Putamen (tissue), 1 donor: ENCODE results near the gene SDHB.
"Not testable (repeated sequence)": the region's sequence is repeated elsewhere in the genome, so short reads cannot be mapped to it uniquely, and the experiment has no call there.

Experiments used
- DNase-seq: peaks from one replicate; pipeline ENCODE4 v3.0.0-alpha.2; 2016; ENCODE audit warnings: low spot score

The SDHB gene

DNA sequence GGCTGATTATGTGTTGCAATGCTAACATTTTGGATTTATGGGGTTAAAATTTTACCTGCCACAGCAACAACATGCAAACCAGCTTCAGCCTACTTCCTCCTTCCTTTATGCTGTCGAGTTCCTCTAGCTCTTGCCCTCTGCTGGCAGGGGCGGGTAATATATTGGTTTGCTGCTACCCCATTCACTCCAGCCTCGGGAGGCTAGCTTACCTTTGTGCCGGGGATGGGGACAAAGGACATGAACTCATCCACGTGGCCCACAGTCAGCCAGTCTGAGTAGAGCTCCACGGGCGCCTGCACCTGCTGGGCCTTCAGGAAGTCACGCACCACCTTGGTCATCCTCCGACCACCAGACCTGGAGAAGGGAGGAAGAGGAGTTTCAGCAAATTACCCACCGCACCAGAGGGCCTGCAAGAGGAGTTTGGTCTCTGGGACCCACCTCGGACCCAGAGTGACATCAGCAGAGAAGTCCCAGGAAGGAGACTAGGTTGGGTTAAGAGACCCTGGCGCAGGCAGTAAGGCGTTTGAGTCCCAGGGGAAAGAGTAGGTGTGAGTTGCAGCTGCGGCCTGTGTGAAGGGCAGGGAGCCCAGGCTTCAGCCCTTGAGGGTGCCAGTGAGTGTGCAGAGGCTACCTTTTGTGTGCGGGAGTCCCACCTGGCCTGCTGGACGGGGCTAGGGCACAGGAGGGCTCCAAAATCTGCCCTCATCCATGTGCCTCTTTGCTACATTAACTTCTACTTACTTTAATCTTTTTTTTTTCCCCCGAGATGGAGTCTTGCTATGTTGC, 21.8 kb upstream of the SDHB start:
- DNase-seq: no peak

- no peak for DNase-seq
These were observed 18.0 kb upstream of the SDHB start for GRCh38 chr1:17071794-17072193.

- DNase-seq: no peak
These were observed 16.3 kb upstream of the SDHB start for GRCh38 chr1:17070163-17070525.

- DNase-seq: no peak
These were observed 15.8 kb upstream of the SDHB start for GRCh38 chr1:17069452-17070162.

- DNase-seq: no peak
These were observed 15.0 kb upstream of the SDHB start for GRCh38 chr1:17068789-17069188.

GRCh38 chr1:17067465-17068240, 13.8 kb upstream of the SDHB start:
- DNase-seq: no peak

DNA sequence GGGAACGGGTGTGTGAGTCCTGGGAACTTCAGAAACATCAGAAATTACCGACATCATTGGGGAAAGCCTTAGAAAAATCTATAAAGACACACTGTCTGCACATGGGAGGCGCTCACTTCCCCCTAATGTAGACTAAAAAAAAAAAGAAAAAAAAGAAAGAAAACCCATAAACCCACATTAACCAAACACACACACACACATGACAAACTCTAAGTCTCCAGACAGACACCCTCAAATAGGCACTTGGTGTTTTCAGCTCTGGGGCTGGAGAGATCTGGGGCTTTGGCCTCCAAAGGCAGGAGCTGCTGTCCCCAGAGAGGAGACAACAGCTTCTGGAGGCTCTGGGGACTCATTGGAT, 13.2 kb upstream of the SDHB start:
- DNase-seq: no peak

DNA sequence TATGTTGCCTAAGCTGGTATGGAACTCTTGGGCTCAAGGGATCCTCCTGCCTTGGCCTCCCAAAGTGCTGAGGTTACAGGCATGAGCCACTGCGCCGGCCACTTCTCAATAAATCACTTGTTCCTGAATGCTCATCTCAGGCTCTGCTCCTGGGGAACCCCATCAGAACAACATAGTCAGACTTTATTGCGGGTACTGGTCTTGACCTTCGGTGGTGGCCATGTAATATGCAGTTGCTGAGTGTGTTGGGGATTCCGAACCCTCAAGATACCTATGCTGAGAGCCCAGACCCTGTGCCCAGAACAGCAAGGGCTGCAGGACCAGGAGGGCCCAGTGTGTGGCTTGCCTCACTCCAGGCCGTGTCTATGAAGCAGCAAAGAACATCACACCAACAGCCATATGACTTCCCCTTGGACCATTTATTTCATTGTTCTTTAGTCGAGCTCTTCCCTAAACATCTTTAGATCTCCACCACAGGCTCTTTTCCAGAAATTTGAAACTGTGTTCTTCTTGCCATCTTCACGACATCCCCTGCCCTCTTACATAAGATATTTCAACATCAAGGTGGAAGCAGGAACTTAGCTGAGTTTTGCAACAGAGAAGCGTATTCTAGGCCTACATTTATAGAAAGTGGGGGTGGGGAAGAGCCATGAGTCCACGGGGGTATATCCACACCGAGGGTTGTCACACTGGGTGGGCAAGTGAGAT, 12.7 kb upstream of the SDHB start:
- no peak for DNase-seq

GRCh38 chr1:17065666-17066065, 11.8 kb upstream of the SDHB start:
- no peak for DNase-seq

GRCh38 chr1:17062751-17063150, 8.9 kb upstream of the SDHB start:
- not testable (repeated sequence) for DNase-seq

GRCh38 chr1:17061892-17062291, 8.1 kb upstream of the SDHB start:
- DNase-seq: no peak

DNA sequence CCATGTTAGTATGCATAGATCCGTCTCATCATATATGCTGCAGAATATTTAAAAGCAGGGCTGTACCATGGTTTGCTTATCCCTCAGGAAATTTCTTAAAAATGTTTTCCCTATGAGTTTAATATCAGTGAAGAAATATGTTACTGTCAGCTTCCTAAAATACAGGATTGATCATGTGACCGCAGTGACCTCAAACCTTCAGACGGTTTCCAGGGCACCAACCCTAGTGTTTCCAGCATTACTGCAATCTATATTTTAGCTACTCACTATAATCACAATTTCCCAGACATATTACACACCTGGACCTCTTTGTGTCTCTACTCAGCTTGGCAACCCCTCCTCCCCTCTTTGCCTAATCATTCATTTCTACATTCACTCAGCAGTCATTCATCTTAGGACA, 7.7 kb upstream of the SDHB start:
- DNase-seq: no peak

- no peak for DNase-seq
These were observed 6.5 kb upstream of the SDHB start for GRCh38 chr1:17060306-17060749.

GRCh38 chr1:17059391-17060305, 5.8 kb upstream of the SDHB start:
- peak; percentile 80 for DNase-seq

DNA sequence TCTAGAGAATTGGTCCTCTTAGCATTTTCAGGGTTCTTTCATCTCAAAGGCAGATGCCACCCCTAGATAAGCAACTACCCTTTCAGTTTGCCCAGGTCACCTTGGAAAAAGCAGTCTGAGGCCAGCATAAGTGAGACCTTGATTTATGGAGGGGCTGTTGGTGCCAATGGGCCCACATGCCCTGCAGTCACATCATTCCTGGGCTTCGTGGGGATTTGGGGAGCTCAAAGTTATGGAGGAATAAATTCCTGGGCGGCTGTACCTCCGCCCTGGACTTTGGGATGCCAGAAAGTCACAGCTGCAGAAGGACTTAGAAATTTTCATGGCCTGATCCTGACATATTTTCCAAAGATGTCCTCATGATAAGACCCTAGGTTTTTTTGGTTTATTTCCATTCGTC, 2.7 kb upstream of the SDHB start:
- no peak for DNase-seq

GRCh38 chr1:17055801-17056200, 2.0 kb upstream of the SDHB start:
- DNase-seq: no peak

GRCh38 chr1:17053086-17053684, 647 bp downstream of the SDHB start:
- DNase-seq: no peak

- no peak for DNase-seq
These were observed 1.2 kb downstream of the SDHB start for GRCh38 chr1:17052641-17053040.

- DNase-seq: no peak
These were observed 1.8 kb downstream of the SDHB start for GRCh38 chr1:17052038-17052437.

GRCh38 chr1:17047924-17048323, 5.9 kb downstream of the SDHB start:
- DNase-seq: no peak

- no peak for DNase-seq
These were observed 7.5 kb downstream of the SDHB start for GRCh38 chr1:17046334-17046657.
